WTC11 (cell line): Measurements from ENCODE around the gene MYL6B.

Experiments
- CREB1 ChIP-seq: sonication (generic); formaldehyde crosslinking; IDR thresholded peaks from 2 replicates; pipeline ENCODE4 v1.8.0; 2023; ENCODE audit warnings: mild to moderate bottlenecking, missing genetic modification reagents
- CTCF ChIP-seq: fragments of 200-600 bp; IDR thresholded peaks from 2 replicates; pipeline ENCODE4 v1.8.0; 2022; ENCODE audit warnings: antibody characterized with exemption
- E2F1 ChIP-seq: sonication (generic); formaldehyde crosslinking; IDR thresholded peaks from 2 replicates; pipeline ENCODE4 v1.8.0; 2022; ENCODE audit warnings: mild to moderate bottlenecking, missing genetic modification reagents
- ETV6 ChIP-seq: sonication (generic); formaldehyde crosslinking; IDR thresholded peaks from 2 replicates; pipeline ENCODE4 v1.8.1; 2022; ENCODE audit warnings: mild to moderate bottlenecking, missing genetic modification reagents
- MLX ChIP-seq: sonication (generic); formaldehyde crosslinking; IDR thresholded peaks from 2 replicates; pipeline ENCODE4 v1.8.1; 2023; ENCODE audit warnings: mild to moderate bottlenecking, missing genetic modification reagents, moderate library complexity
- NFE2L1 ChIP-seq: sonication (generic); formaldehyde crosslinking; IDR thresholded peaks from 2 replicates; pipeline ENCODE4 v1.8.1; 2023; ENCODE audit warnings: missing genetic modification reagents
- ZNF512 ChIP-seq: sonication (generic); formaldehyde crosslinking; IDR thresholded peaks from 2 replicates; pipeline ENCODE4 v1.8.1; 2022; ENCODE audit warnings: missing genetic modification reagents, borderline replicate concordance

GRCh38 chr12:56137853-56138571, 14.4 kb upstream of the MYL6B start:
- TF ChIP-seq NFE2L1 (no peak), MLX (CRISPR knock-in tag) (no peak), ETV6 (no peak), E2F1 (CRISPR knock-in tag) (no peak), CTCF (no peak), ZNF512 (CRISPR knock-in tag) (no peak), CREB1 (CRISPR knock-in tag) (no peak)
